ENCODE measurements around the gene REPS1.

The REPS1 gene, protein sequence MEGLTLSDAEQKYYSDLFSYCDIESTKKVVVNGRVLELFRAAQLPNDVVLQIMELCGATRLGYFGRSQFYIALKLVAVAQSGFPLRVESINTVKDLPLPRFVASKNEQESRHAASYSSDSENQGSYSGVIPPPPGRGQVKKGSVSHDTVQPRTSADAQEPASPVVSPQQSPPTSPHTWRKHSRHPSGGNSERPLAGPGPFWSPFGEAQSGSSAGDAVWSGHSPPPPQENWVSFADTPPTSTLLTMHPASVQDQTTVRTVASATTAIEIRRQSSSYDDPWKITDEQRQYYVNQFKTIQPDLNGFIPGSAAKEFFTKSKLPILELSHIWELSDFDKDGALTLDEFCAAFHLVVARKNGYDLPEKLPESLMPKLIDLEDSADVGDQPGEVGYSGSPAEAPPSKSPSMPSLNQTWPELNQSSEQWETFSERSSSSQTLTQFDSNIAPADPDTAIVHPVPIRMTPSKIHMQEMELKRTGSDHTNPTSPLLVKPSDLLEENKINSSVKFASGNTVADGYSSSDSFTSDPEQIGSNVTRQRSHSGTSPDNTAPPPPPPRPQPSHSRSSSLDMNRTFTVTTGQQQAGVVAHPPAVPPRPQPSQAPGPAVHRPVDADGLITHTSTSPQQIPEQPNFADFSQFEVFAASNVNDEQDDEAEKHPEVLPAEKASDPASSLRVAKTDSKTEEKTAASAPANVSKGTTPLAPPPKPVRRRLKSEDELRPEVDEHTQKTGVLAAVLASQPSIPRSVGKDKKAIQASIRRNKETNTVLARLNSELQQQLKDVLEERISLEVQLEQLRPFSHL

DNA sequence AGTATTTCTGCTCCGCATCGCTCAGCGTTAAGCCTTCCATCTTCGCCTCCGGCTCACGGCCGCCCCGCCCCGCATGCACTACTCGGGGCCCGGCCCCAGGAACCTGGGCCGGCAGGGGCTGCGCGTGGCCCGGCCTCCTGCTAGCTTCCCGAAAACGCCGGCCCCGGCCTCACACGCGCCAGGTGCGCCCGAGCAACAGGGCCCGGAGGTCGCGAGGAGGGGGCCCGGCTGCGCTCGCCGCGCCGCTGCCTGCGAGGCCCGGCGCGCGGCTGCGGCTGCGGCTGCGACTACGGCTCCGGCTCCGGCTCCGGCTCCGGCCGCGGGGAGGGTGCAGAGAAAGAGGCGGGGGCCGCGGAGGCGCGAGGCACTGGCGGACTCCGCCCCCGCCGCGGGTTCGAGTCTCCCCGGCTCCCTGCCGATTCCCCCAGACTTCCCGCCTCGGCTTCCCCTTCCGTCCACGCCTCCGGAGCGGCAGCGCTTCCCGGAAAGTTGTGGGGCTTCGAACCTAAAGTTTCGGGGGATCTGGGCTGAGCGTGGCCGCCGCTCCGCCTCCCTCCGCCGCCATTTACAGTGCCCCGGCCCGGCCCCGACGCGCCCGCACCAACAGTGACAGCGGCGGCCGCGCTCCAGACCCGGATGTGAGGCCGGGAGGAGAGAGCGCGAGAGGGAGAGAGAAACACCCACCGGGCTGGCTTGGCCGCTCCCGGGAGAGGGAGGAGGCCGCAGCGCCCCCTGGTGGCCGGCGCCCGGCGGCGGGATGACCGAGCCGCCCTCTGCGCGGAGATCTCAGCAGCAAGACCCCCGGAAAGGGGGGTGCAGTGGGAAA lies at the start of gene REPS1:
Gene REPS1, minus strand, starts transcription at position 611 of the 826 bp plus-strand sequence. Its CDS starts 571 bp downstream, at position 40.
- Histone ChIP-seq H3K9me3 (ENCODE audit: control insufficient read depth, insufficient read depth, low read depth, low read length) (no peaks in the 10 kb centered on the region), H3K36me3 (ENCODE audit: control insufficient read depth in 2 of 2, insufficient read depth in 1 of 2, low read length in 2 of 2) (no peaks in the 10 kb centered on the region), H3K4me1 (ENCODE audit: control insufficient read depth, insufficient read depth, low read length) (peaks cover 22% of the 10 kb centered on the region), H3K4me3 (ENCODE audit: low read depth, low read length) (peak within 1 kb of the TSS; percentile 94), H3K27ac (ENCODE audit: extremely low read depth, low read depth, low read length) (peak within 1 kb of the TSS; percentile 83)
- ChIA-PET POLR2A (interaction anchor here (0.7 to 1.6 kb wide), 5 partner anchors 15 to 387 kb away, joined by 3 to 4 read pairs (median 4); partner anchors contain the start of gene CITED2), CTCF (interaction anchor here (0.6 to 3.6 kb wide), 26 partner anchors 8 to 1399 kb away, joined by 3 to 26 read pairs (median 4); no protein-coding TSS in a partner anchor)
- TF ChIP-seq YY1 (tag by site-specific recombination; IDR thresholded peaks at IDR 0.05) = peak; percentile 91
- TF ChIP-seq ZNF707 (tag by site-specific recombination; IDR thresholded peaks at IDR 0.05) = no peak
- no peak for TF ChIP-seq ZNF292 (tag by site-specific recombination; IDR thresholded peaks at IDR 0.05; ENCODE audit: borderline replicate concordance, low read depth)
- peak; percentile 30; the same call in 1 of the 2 replicates for TF ChIP-seq GLIS1 (tag by site-specific recombination; IDR thresholded peaks at IDR 0.05)
- TF ChIP-seq, protein P1, sequence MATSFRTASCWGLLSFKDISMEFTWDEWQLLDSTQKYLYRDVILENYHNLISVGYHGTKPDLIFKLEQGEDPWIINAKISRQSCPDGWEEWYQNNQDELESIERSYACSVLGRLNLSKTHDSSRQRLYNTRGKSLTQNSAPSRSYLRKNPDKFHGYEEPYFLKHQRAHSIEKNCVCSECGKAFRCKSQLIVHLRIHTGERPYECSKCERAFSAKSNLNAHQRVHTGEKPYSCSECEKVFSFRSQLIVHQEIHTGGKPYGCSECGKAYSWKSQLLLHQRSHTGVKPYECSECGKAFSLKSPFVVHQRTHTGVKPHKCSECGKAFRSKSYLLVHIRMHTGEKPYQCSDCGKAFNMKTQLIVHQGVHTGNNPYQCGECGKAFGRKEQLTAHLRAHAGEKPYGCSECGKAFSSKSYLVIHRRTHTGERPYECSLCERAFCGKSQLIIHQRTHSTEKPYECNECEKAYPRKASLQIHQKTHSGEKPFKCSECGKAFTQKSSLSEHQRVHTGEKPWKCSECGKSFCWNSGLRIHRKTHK (tag by site-specific recombination; IDR thresholded peaks at IDR 0.05) = no peak
- TF ChIP-seq, protein P2, sequence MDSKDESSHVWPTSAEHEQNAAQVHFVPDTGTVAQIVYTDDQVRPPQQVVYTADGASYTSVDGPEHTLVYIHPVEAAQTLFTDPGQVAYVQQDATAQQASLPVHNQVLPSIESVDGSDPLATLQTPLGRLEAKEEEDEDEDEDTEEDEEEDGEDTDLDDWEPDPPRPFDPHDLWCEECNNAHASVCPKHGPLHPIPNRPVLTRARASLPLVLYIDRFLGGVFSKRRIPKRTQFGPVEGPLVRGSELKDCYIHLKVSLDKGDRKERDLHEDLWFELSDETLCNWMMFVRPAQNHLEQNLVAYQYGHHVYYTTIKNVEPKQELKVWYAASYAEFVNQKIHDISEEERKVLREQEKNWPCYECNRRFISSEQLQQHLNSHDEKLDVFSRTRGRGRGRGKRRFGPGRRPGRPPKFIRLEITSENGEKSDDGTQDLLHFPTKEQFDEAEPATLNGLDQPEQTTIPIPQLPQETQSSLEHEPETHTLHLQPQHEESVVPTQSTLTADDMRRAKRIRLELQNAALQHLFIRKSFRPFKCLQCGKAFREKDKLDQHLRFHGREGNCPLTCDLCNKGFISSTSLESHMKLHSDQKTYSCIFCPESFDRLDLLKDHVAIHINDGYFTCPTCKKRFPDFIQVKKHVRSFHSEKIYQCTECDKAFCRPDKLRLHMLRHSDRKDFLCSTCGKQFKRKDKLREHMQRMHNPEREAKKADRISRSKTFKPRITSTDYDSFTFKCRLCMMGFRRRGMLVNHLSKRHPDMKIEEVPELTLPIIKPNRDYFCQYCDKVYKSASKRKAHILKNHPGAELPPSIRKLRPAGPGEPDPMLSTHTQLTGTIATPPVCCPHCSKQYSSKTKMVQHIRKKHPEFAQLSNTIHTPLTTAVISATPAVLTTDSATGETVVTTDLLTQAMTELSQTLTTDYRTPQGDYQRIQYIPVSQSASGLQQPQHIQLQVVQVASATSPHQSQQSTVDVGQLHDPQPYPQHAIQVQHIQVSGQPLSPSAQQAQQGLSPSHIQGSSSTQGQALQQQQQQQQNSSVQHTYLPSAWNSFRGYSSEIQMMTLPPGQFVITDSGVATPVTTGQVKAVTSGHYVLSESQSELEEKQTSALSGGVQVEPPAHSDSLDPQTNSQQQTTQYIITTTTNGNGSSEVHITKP (tag by site-specific recombination; IDR thresholded peaks at IDR 0.05) = peak; percentile 88
- TF ChIP-seq, protein P3, sequence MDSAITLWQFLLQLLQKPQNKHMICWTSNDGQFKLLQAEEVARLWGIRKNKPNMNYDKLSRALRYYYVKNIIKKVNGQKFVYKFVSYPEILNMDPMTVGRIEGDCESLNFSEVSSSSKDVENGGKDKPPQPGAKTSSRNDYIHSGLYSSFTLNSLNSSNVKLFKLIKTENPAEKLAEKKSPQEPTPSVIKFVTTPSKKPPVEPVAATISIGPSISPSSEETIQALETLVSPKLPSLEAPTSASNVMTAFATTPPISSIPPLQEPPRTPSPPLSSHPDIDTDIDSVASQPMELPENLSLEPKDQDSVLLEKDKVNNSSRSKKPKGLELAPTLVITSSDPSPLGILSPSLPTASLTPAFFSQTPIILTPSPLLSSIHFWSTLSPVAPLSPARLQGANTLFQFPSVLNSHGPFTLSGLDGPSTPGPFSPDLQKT (IDR thresholded peaks at IDR 0.05; ENCODE audit: borderline replicate concordance, low read depth, low read length) = no peak
- no peak; the same call in 1 of the 2 replicates for TF ChIP-seq MZF1 (tag by site-specific recombination; IDR thresholded peaks at IDR 0.05; ENCODE audit: borderline replicate concordance)
- TF ChIP-seq GLI4 (tag by site-specific recombination; IDR thresholded peaks at IDR 0.05) = peak; percentile 73; the same call in 1 of the 2 replicates
- peak; percentile 61 for TF ChIP-seq ZNF843 (tag by site-specific recombination; IDR thresholded peaks at IDR 0.05)
- TF ChIP-seq KLF9 (tag by site-specific recombination; IDR thresholded peaks at IDR 0.05; ENCODE audit: low read depth) = peak; percentile 71
- TF ChIP-seq ZNF324 (tag by site-specific recombination; IDR thresholded peaks at IDR 0.05) = peak; percentile 67
- 0 out of 2 replicates have a peak, but pooled peaks have one; percentile 21 for TF ChIP-seq ZNF335 (tag by site-specific recombination; conservative IDR thresholded peaks at IDR 0.05)
- TF ChIP-seq RBAK (tag by site-specific recombination; IDR thresholded peaks at IDR 0.05) = no peak
- TF ChIP-seq ZNF660 (tag by site-specific recombination; IDR thresholded peaks at IDR 0.05) = peak; percentile 90
- TF ChIP-seq ZNF169 (tag by site-specific recombination; IDR thresholded peaks at IDR 0.05) = no peak
- TF ChIP-seq, protein P4, sequence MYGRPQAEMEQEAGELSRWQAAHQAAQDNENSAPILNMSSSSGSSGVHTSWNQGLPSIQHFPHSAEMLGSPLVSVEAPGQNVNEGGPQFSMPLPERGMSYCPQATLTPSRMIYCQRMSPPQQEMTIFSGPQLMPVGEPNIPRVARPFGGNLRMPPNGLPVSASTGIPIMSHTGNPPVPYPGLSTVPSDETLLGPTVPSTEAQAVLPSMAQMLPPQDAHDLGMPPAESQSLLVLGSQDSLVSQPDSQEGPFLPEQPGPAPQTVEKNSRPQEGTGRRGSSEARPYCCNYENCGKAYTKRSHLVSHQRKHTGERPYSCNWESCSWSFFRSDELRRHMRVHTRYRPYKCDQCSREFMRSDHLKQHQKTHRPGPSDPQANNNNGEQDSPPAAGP (tag by site-specific recombination; IDR thresholded peaks at IDR 0.05) = peak; percentile 83
- TF ChIP-seq KLF7 (tag by site-specific recombination; IDR thresholded peaks at IDR 0.05; ENCODE audit: borderline replicate concordance) = peak; percentile 76
- TF ChIP-seq, protein P5, sequence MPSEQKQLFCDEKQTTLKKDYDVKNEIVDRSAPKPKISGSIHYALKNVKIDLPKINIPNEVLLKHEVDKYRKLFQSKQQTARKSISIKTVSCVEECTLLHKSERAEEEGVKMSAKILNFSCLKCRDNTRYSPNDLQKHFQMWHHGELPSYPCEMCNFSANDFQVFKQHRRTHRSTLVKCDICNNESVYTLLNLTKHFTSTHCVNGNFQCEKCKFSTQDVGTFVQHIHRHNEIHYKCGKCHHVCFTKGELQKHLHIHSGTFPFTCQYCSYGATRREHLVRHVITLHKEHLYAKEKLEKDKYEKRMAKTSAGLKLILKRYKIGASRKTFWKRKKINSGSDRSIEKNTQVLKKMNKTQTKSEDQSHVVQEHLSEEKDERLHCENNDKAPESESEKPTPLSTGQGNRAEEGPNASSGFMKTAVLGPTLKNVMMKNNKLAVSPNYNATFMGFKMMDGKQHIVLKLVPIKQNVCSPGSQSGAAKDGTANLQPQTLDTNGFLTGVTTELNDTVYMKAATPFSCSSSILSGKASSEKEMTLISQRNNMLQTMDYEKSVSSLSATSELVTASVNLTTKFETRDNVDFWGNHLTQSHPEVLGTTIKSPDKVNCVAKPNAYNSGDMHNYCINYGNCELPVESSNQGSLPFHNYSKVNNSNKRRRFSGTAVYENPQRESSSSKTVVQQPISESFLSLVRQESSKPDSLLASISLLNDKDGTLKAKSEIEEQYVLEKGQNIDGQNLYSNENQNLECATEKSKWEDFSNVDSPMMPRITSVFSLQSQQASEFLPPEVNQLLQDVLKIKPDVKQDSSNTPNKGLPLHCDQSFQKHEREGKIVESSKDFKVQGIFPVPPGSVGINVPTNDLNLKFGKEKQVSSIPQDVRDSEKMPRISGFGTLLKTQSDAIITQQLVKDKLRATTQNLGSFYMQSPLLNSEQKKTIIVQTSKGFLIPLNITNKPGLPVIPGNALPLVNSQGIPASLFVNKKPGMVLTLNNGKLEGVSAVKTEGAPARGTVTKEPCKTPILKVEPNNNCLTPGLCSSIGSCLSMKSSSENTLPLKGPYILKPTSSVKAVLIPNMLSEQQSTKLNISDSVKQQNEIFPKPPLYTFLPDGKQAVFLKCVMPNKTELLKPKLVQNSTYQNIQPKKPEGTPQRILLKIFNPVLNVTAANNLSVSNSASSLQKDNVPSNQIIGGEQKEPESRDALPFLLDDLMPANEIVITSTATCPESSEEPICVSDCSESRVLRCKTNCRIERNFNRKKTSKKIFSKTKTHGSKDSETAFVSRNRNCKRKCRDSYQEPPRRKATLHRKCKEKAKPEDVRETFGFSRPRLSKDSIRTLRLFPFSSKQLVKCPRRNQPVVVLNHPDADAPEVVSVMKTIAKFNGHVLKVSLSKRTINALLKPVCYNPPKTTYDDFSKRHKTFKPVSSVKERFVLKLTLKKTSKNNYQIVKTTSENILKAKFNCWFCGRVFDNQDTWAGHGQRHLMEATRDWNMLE (tag by site-specific recombination; conservative IDR thresholded peaks at IDR 0.05; ENCODE audit: low read depth) = no peak
- TF ChIP-seq ZFP69B (tag by site-specific recombination; IDR thresholded peaks at IDR 0.05) = 0 out of 2 replicates have a peak, but pooled peaks have one; percentile 38

Measured in HEK293 (cell line).